ENCODE measurements around the gene ERO1B. TPM values are rescaled to one million over a fixed set of nuclear protein-coding genes. Genes with fewer than 3 reads are reported as not detected.

The ERO1B gene
- total RNA-seq, 1 experiment from 2014 or later: 5.4 TPM

GRCh38 chr1:236206548-236206947 lies 75.2 kb downstream of the ERO1B start:
- no peaks in the 10 kb centered on the region for H4K20me1 ChIP-seq (ENCODE audit: insufficient read depth)
- H3K9ac ChIP-seq (ENCODE audit: low read length): no peak overlapping the region
- no peaks in the 10 kb centered on the region for H3K9me2 ChIP-seq (ENCODE audit: insufficient read depth)
- H3K36me3 ChIP-seq (ENCODE audit: control insufficient read depth in 1 of 2, insufficient read depth in 2 of 2, low read length in 2 of 2): no peaks in the 10 kb centered on the region
- H3K9me3 ChIP-seq (ENCODE audit: control insufficient read depth in 1 of 2, insufficient read depth in 1 of 2, low read depth in 1 of 2, low read length in 2 of 2): no peaks in the 10 kb centered on the region
- no TSS peak for BruUV-seq (replicated peaks)
- H3K27me3 ChIP-seq (ENCODE audit: insufficient read depth, low read length): no peaks in the 10 kb centered on the region
- H3K27ac ChIP-seq (ENCODE audit: low read depth, low read length): no peak overlapping the region
- H3K4me2 ChIP-seq (ENCODE audit: low read length): no peak overlapping the region
- ATAC-seq: no peak
- H2AFZ ChIP-seq (ENCODE audit: low read depth, low read length, poor library complexity, severe bottlenecking): no peak overlapping the region
- H3K4me3 ChIP-seq (replicated peaks in 1 of 2; ENCODE audit: low read depth in 1 of 2, low read length in 2 of 2): no peak overlapping the region
- POLR2A ChIA-PET: no interaction called here
- TF ChIP-seq, protein P1, sequence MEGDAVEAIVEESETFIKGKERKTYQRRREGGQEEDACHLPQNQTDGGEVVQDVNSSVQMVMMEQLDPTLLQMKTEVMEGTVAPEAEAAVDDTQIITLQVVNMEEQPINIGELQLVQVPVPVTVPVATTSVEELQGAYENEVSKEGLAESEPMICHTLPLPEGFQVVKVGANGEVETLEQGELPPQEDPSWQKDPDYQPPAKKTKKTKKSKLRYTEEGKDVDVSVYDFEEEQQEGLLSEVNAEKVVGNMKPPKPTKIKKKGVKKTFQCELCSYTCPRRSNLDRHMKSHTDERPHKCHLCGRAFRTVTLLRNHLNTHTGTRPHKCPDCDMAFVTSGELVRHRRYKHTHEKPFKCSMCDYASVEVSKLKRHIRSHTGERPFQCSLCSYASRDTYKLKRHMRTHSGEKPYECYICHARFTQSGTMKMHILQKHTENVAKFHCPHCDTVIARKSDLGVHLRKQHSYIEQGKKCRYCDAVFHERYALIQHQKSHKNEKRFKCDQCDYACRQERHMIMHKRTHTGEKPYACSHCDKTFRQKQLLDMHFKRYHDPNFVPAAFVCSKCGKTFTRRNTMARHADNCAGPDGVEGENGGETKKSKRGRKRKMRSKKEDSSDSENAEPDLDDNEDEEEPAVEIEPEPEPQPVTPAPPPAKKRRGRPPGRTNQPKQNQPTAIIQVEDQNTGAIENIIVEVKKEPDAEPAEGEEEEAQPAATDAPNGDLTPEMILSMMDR (IDR thresholded peaks at IDR 0.05 in 2 of 3, conservative IDR thresholded peaks at IDR 0.05 in 1 of 3; ENCODE audit: borderline replicate concordance in 1 of 3, insufficient read depth in 1 of 3, low read depth in 2 of 3, low read length in 2 of 3): no peak
- TF ChIP-seq ZFX (IDR thresholded peaks at IDR 0.05) (no peak), ELF1 (IDR thresholded peaks at IDR 0.05; ENCODE audit: borderline replicate concordance, low read depth) (no peak), SIN3A (IDR thresholded peaks at IDR 0.05; ENCODE audit: low read depth) (no peak), CBX3 (IDR thresholded peaks at IDR 0.05; ENCODE audit: low read depth) (no peak)
- TF ChIP-seq, protein P2, sequence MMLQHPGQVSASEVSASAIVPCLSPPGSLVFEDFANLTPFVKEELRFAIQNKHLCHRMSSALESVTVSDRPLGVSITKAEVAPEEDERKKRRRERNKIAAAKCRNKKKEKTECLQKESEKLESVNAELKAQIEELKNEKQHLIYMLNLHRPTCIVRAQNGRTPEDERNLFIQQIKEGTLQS (IDR thresholded peaks at IDR 0.05): no peak
- DNase-seq (ENCODE audit: low read depth, low spot score): no peak
- CTCF ChIA-PET: no interaction called here
- RAD21 ChIA-PET (ENCODE audit: low non-redundant PET in 1 of 2, low total read pairs in 2 of 2, uncharacterized antibody in 2 of 2, unreplicated experiment in 2 of 2): no interaction called here
- intact Hi-C loops (cut with micrococcal nuclease): no loop called here
- H3K4me1 ChIP-seq (ENCODE audit: control insufficient read depth in 1 of 2, insufficient read depth in 2 of 2, low read length in 2 of 2): no peaks in the 10 kb centered on the region
- H3K79me2 ChIP-seq (ENCODE audit: insufficient read depth, low read length): no peaks in the 10 kb centered on the region

GRCh38 chr1:236204656-236205055 lies 77.1 kb downstream of the ERO1B start:
- Histone ChIP-seq H3K4me1 (ENCODE audit: control insufficient read depth in 1 of 2, insufficient read depth in 2 of 2, low read length in 2 of 2) (no peaks in the 10 kb centered on the region), H3K27me3 (ENCODE audit: insufficient read depth, low read length) (no peaks in the 10 kb centered on the region), H3K36me3 (ENCODE audit: control insufficient read depth in 1 of 2, insufficient read depth in 2 of 2, low read length in 2 of 2) (no peaks in the 10 kb centered on the region), H3K9ac (ENCODE audit: low read length) (no peak overlapping the region), H3K4me3 (replicated peaks in 1 of 2; ENCODE audit: low read depth in 1 of 2, low read length in 2 of 2) (no peak overlapping the region), H3K27ac (ENCODE audit: low read depth, low read length) (no peak overlapping the region), H3K4me2 (ENCODE audit: low read length) (no peak overlapping the region), H4K20me1 (ENCODE audit: insufficient read depth) (no peaks in the 10 kb centered on the region), H2AFZ (ENCODE audit: low read depth, low read length, poor library complexity, severe bottlenecking) (no peak overlapping the region), H3K79me2 (ENCODE audit: insufficient read depth, low read length) (no peaks in the 10 kb centered on the region), H3K9me3 (ENCODE audit: control insufficient read depth in 1 of 2, insufficient read depth in 1 of 2, low read depth in 1 of 2, low read length in 2 of 2) (no peaks in the 10 kb centered on the region), H3K9me2 (ENCODE audit: insufficient read depth) (no peaks in the 10 kb centered on the region)
- ChIA-PET CTCF (no interaction called here), RAD21 (ENCODE audit: low non-redundant PET in 1 of 2, low total read pairs in 2 of 2, uncharacterized antibody in 2 of 2, unreplicated experiment in 2 of 2) (no interaction called here), POLR2A (no interaction called here)
- ATAC-seq: no peak
- intact Hi-C loops (cut with micrococcal nuclease): no loop called here
- DNase-seq (ENCODE audit: low read depth, low spot score): no peak
- TF ChIP-seq MAX (IDR thresholded peaks at IDR 0.05) (no peak), CEBPB (IDR thresholded peaks at IDR 0.05; ENCODE audit: low read depth) (no peak)
- BruUV-seq (replicated peaks): no TSS peak
